Skeletal muscle tissue (tissue), 4 donors: ENCODE results near the gene ADAMTS18. TPM values are rescaled to one million over a fixed set of nuclear protein-coding genes. Genes with fewer than 3 reads are reported as not detected.

Experiments
- H3K27ac ChIP-seq: one replicate; pipeline ENCODE4 v1.7.0; 2013; ENCODE audit warnings: mild to moderate bottlenecking, low read depth, low read length, inconsistent platforms
- H3K27me3 ChIP-seq, 3 donors: one replicate each; pipeline ENCODE4 v1.7.0; 2013; ENCODE audit warnings: low read length in 3 of 3; ENCODE audit not compliant: control insufficient read depth in 3 of 3, insufficient read depth in 3 of 3
- H3K36me3 ChIP-seq, 3 donors: one replicate each; pipeline ENCODE4 v1.7.0; 2013; ENCODE audit warnings: low read length in 3 of 3; ENCODE audit not compliant: control insufficient read depth in 3 of 3, insufficient read depth in 3 of 3
- H3K4me1 ChIP-seq, 3 donors: one replicate each; pipeline ENCODE4 v1.7.0; 2013; ENCODE audit warnings: low read length in 3 of 3, mild to moderate bottlenecking in 3 of 3; ENCODE audit not compliant: control insufficient read depth in 3 of 3, insufficient read depth in 3 of 3
- H3K4me3 ChIP-seq, 3 donors: one replicate each; pipeline ENCODE4 v1.7.0; 2013; ENCODE audit warnings: low read length in 3 of 3
- H3K9ac ChIP-seq, 3 donors: one replicate each; pipeline ENCODE4 v1.7.0; 2013; ENCODE audit warnings: low read length in 3 of 3, mild to moderate bottlenecking in 3 of 3, moderate library complexity in 2 of 3, low read depth in 1 of 3
- H3K9me3 ChIP-seq, 3 donors: one replicate each; pipeline ENCODE4 v1.7.0; 2013; ENCODE audit warnings: low read length in 3 of 3; ENCODE audit not compliant: control insufficient read depth in 3 of 3
- total RNA-seq: library from RNA; depleted of rRNA; stranded (reverse); fragments of >200 nt; gene quantifications from one replicate; pipeline ENCODE4 v1.2.3, GENCODE V29; 2014
- donor health status: Osteomylitis.

ADAMTS18 gene
- total RNA-seq, 1 donor from 2014 or later: 5.2 TPM

- no peaks in the 10 kb centered on the region for H3K9me3 ChIP-seq
- H3K9ac ChIP-seq: no peak overlapping the region
Measured at GRCh38 chr16:77435272-77435820, 512 bp upstream of the ADAMTS18 start.

GRCh38 chr16:77434022-77434529 lies 758 bp downstream of the ADAMTS18 start:
- Histone ChIP-seq H3K4me3 (peak overlapping the region in 1 of 3 donors; percentile 17), H3K9me3 (no peaks in the 10 kb centered on the region), H3K9ac (no peak overlapping the region), H3K36me3 (no peaks in the 10 kb centered on the region), H3K4me1 (no peaks in the 10 kb centered on the region), H3K27ac (no peak overlapping the region), H3K27me3 (peaks cover 8 to 24% (median 17%) of the 10 kb centered on the region in 3 donors)

More at GRCh38 chr16:77435272-77435820, 512 bp upstream of the ADAMTS18 start:
- no peaks in the 10 kb centered on the region for H3K36me3 ChIP-seq
- no peaks in the 10 kb centered on the region for H3K4me1 ChIP-seq
- peaks cover 8 to 24% (median 17%) of the 10 kb centered on the region in 3 donors for H3K27me3 ChIP-seq
- no peak overlapping the region for H3K4me3 ChIP-seq
- H3K27ac ChIP-seq: no peak overlapping the region

GRCh38 chr16:77433146-77433545 lies 1.7 kb downstream of the ADAMTS18 start:
- no peak overlapping the region for H3K27ac ChIP-seq
- no peaks in the 10 kb centered on the region for H3K36me3 ChIP-seq
- H3K9ac ChIP-seq: no peak overlapping the region
- H3K27me3 ChIP-seq: peaks cover 8 to 24% (median 17%) of the 10 kb centered on the region in 3 donors
- no peaks in the 10 kb centered on the region for H3K4me1 ChIP-seq
- H3K4me3 ChIP-seq: no peak overlapping the region
- H3K9me3 ChIP-seq: peaks cover 0 to 2% (median 0%) of the 10 kb centered on the region in 3 donors

- no peaks in the 10 kb centered on the region for H3K36me3 ChIP-seq
- H3K9ac ChIP-seq: no peak overlapping the region
- no peaks in the 10 kb centered on the region for H3K4me1 ChIP-seq
- no peak overlapping the region for H3K27ac ChIP-seq
- H3K4me3 ChIP-seq: no peak overlapping the region
- peaks cover 8 to 24% (median 17%) of the 10 kb centered on the region in 3 donors for H3K27me3 ChIP-seq
- H3K9me3 ChIP-seq: peaks cover 0 to 2% (median 0%) of the 10 kb centered on the region in 3 donors
Measured at GRCh38 chr16:77432264-77432663, 2.6 kb downstream of the ADAMTS18 start.

GRCh38 chr16:77430787-77431585 lies 3.8 kb downstream of the ADAMTS18 start:
- Histone ChIP-seq H3K4me3 (no peak overlapping the region), H3K4me1 (no peaks in the 10 kb centered on the region), H3K9ac (no peak overlapping the region), H3K36me3 (no peaks in the 10 kb centered on the region), H3K27ac (no peak overlapping the region), H3K27me3 (peaks cover 8 to 20% (median 17%) of the 10 kb centered on the region in 3 donors), H3K9me3 (peaks cover 0 to 2% (median 0%) of the 10 kb centered on the region in 3 donors)

GRCh38 chr16:77430360-77430759 lies 4.5 kb downstream of the ADAMTS18 start:
- no peak overlapping the region for H3K27ac ChIP-seq
- no peak overlapping the region for H3K4me3 ChIP-seq
- H3K9me3 ChIP-seq: peaks cover 0 to 2% (median 0%) of the 10 kb centered on the region in 3 donors
- H3K9ac ChIP-seq: no peak overlapping the region
- no peaks in the 10 kb centered on the region for H3K4me1 ChIP-seq
- no peaks in the 10 kb centered on the region for H3K36me3 ChIP-seq
- peaks cover 5 to 15% (median 14%) of the 10 kb centered on the region in 3 donors for H3K27me3 ChIP-seq

- no peaks in the 10 kb centered on the region for H3K36me3 ChIP-seq
- H3K9ac ChIP-seq: no peak overlapping the region
- H3K9me3 ChIP-seq: peaks cover 0 to 2% (median 0%) of the 10 kb centered on the region in 3 donors
- no peaks in the 10 kb centered on the region for H3K4me1 ChIP-seq
- H3K27me3 ChIP-seq: no peaks in the 10 kb centered on the region
- no peak overlapping the region for H3K27ac ChIP-seq
- H3K4me3 ChIP-seq: no peak overlapping the region
Measured at GRCh38 chr16:77424871-77425604, 9.8 kb downstream of the ADAMTS18 start.

- H3K4me1 ChIP-seq: no peaks in the 10 kb centered on the region
- no peaks in the 10 kb centered on the region for H3K9me3 ChIP-seq
- H3K27ac ChIP-seq: no peak overlapping the region
- H3K27me3 ChIP-seq: no peaks in the 10 kb centered on the region
- H3K36me3 ChIP-seq: no peaks in the 10 kb centered on the region
- no peak overlapping the region for H3K9ac ChIP-seq
- no peak overlapping the region for H3K4me3 ChIP-seq
Measured at GRCh38 chr16:77422196-77422784, 12.5 kb downstream of the ADAMTS18 start.

GRCh38 chr16:77416939-77417480 lies 17.8 kb downstream of the ADAMTS18 start:
- Histone ChIP-seq H3K4me3 (no peak overlapping the region), H3K9ac (no peak overlapping the region), H3K4me1 (no peaks in the 10 kb centered on the region), H3K27ac (no peak overlapping the region), H3K9me3 (no peaks in the 10 kb centered on the region), H3K36me3 (no peaks in the 10 kb centered on the region), H3K27me3 (no peaks in the 10 kb centered on the region)
